Activated CD4-positive, alpha-beta T cell treated with anti-CD3 and anti-CD28 coated beads for 36 hours (primary cell): ENCODE data around the gene COL4A2. TPM values are rescaled to one million over a fixed set of nuclear protein-coding genes. Genes with fewer than 3 reads are reported as not detected.
"Not testable (repeated sequence)": the region's sequence is repeated elsewhere in the genome, so short reads cannot be mapped to it uniquely, and the experiment has no call there.

Experiments used
- ATAC-seq: fragments of 200-7000 bp; cut with Tn5 transposase; one replicate; pipeline ENCODE4 v1.10.0; 2021; ENCODE audit warnings: mild to moderate bottlenecking, moderate library complexity
- CTCF ChIA-PET: fragments of 350-600 bp; sonication (Branson Sonifier 250); formaldehyde crosslinking; loops from one replicate; lab custom pipeline; 2021; ENCODE audit warnings: antibody characterized with exemption; lab: Charles Lee
- POLR2A ChIA-PET: fragments of 350-600 bp; sonication (Branson Sonifier 250); formaldehyde crosslinking; loops from one replicate; lab custom pipeline; 2021; ENCODE audit warnings: antibody characterized with exemption, inconsistent platforms; lab: Charles Lee
- DNase-seq: peaks from one replicate; pipeline ENCODE4 v3.0.0-alpha.2; 2020
- H3K27ac Mint-ChIP-seq: one replicate; pipeline ENCODE4 v1.8.0; 2021; ENCODE audit warnings: mixed read lengths
- H3K27me3 Mint-ChIP-seq: one replicate; pipeline ENCODE4 v1.8.0; 2021; ENCODE audit warnings: mixed read lengths
- H3K36me3 Mint-ChIP-seq: one replicate; pipeline ENCODE4 v1.8.0; 2021; ENCODE audit warnings: low read depth, mixed read lengths
- H3K4me1 Mint-ChIP-seq: one replicate; pipeline ENCODE4 v1.8.0; 2021; ENCODE audit warnings: mixed read lengths
- H3K4me3 Mint-ChIP-seq: one replicate; pipeline ENCODE4 v1.8.0; 2021; ENCODE audit warnings: mild to moderate bottlenecking, moderate library complexity, mixed read lengths
- H3K9me3 Mint-ChIP-seq: one replicate; pipeline ENCODE4 v1.8.0; 2021; ENCODE audit warnings: low read depth, mixed read lengths
- intact Hi-C, 2 experiments: fragments of 100-400 bp; cut with DNase I in 1 of 2; cut with micrococcal nuclease in 1 of 2; formaldehyde crosslinking; loops; one replicate each; pipeline versions ENCODE4 v1.14.2 to v1.15.1; 2022 to 2024; cut with DNase I, micrococcal nuclease
- total RNA-seq, 2 experiments: library from RNA; stranded (reverse); gene quantifications; one replicate each; pipeline ENCODE4 v1.2.3, GENCODE V29; 2021

COL4A2 gene
- total RNA-seq, 2 experiments from 2014 or later: not detected

DNA sequence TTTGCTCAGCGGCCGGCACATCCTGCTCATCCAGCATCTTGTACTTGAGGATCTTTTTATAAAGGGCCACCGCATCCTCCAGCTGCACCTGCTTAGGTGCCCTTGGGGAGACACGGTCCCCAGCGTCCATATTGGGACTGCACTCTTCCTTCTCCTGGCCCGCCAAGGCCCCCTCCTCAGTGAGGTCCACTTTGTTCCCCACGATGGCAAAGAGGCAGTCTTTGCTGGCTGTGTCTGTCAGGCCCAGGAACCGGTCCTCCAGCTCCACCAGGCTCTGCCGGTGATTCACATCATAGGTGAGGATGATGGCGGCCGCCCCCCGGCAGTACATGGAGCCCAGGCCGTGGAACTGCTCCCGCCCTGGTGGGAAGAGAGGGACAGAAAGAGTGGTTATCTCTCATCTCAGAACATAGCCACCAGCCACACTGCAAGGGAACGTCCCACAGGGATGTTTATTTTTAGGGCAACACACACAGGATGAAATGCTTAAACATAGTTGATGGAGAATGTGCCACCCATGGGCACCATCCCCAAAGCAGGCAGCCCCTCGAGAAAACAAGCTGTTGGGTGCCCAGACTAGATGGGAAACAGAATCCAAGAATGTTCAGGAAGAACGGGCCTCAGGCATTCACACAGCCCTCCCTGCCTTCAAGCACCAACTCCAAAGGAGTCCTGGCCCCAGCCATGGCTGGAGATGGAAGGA, 216.9 kb downstream of the COL4A2 start:
- Mint-ChIP-seq H3K36me3 (no peaks in the 10 kb centered on the region), H3K27me3 (no peaks in the 10 kb centered on the region), H3K4me1 (peaks cover 24% of the 10 kb centered on the region), H3K4me3 (no peak overlapping the region), H3K9me3 (no peaks in the 10 kb centered on the region), H3K27ac (no peak overlapping the region)
- ChIA-PET POLR2A (no interaction called here), CTCF (no interaction called here)
- intact Hi-C loops: loop anchor here in 1 of 2 experiments (5.0 kb wide), 1 partner anchor 67 kb away; no protein-coding TSS in a partner anchor
- DNase-seq (no peak), ATAC-seq (no peak)

DNA sequence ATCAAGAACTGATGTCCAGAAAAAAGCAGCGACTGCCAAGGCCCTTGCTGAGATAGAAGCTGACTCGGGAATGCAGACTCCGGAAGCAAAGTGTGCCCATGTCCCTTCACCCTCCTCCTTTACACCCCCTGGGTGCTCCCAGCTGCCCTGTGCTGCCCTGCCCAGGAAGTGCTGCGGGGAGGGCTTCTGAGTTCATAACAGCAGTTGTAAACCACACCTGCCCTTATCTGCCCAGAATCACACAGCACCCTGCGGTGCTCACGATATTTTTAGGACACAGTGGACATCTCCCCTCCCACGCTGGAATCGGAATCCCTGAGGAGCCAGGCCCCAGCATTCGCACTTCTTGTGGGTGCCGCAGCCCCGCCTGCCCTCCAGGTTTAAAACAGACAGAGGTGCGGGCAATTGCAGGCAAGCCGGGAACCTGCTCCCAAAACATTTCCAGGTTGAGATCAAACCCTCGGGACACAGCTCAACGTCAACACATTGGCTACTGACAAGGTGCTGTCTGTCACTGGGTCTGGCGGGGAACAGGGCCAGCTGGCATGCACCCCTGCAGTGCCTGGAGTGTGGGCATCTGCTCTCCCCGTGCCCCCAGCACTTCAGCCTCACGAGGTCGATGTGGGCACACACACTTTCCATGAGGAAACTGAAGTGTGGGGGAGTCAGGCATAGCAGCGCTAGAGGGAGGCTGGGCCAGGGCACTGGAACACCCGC, 217.6 kb downstream of the COL4A2 start:
- H3K27me3 Mint-ChIP-seq: no peaks in the 10 kb centered on the region
- H3K4me1 Mint-ChIP-seq: peaks cover 24% of the 10 kb centered on the region
- ChIA-PET CTCF (no interaction called here), POLR2A (no interaction called here)
- DNase-seq: no peak
- H3K27ac Mint-ChIP-seq: no peak overlapping the region
- intact Hi-C loops: loop anchor here (5.0 kb wide), 1 partner anchor 67 kb away; no protein-coding TSS in a partner anchor
- H3K4me3 Mint-ChIP-seq: no peak overlapping the region
- H3K36me3 Mint-ChIP-seq: no peaks in the 10 kb centered on the region
- H3K9me3 Mint-ChIP-seq: no peaks in the 10 kb centered on the region
- ATAC-seq: peak; percentile 69

DNA sequence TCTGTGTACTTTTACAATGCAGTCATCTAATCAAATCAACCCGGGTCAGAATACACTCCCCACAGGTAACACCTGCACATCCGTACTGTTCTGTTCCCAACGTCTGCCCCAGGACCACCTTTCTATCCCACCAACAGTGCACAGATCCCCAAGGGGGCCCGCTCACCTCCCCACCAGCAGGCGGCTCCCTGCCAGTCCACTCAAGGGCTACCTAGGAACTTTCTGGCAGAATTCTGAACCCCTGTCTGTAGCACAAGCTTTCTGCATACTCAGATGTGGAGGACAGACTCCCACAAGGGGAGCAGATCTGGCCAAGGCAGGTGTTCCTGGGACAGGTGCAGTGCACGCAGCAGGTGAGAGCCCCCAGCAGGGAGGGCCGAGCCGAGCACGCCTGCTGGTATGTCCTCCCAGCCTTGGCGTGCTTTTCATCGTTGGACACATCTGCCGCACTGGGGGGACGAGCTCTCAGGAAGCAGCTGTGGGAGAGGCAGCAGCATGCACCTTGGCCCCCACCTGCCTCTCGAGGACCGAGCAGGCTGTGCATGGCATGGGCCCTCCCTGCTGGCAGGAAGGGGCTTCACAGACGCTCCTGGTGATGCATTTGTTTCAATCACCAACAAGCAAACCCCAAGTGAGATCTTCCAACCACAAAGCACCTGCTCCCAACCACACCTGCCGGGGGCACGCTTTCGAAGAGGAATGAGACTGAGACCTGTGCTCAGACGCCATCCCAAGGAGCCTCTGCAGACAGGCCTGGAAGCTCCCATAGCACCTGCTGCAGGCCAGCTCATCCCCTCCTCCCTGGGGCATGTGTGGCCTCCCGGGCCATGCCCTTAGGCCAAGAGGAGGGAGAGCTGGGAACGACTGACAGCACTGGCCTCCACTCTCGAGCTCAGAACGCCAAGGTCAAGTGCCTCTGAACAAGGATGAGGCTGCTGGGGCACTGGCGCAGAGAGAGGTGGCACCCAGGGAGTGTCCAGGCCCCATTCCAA, 218.5 kb downstream of the COL4A2 start:
- Mint-ChIP-seq H3K36me3 (no peaks in the 10 kb centered on the region), H3K4me3 (no peak overlapping the region), H3K9me3 (no peaks in the 10 kb centered on the region), H3K27ac (no peak overlapping the region), H3K4me1 (peaks cover 24% of the 10 kb centered on the region), H3K27me3 (no peaks in the 10 kb centered on the region)
- intact Hi-C loops: loop anchor here in 1 of 2 experiments (5.0 kb wide), 1 partner anchor 68 kb away; no protein-coding TSS in a partner anchor
- ChIA-PET POLR2A (no interaction called here), CTCF (no interaction called here)
- peak; percentile 47 for ATAC-seq
- peak; percentile 28 for DNase-seq

DNA sequence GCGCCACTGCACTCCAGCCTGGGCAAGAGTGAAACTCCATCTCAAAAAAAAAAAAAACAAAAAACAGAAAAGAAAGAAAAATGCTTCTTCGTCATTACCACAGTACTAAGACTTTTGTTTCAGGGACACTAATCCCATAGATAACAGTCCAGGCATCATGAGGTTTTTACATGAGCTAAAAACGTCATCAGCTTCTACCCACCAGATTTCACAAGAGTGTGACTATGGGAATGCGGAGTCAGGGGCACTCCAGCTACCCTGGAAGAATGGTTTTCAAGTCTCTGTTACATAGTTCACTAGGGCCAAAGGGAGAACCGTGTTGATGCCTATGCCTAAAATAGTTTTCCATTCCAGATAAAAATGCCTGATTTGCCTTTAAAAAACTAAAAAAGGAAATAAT, 221.3 kb downstream of the COL4A2 start:
- H3K9me3 Mint-ChIP-seq: no peaks in the 10 kb centered on the region
- no peak overlapping the region for H3K4me3 Mint-ChIP-seq
- intact Hi-C loops: loop anchor here in 1 of 2 experiments (5.0 kb wide), 1 partner anchor 71 kb away; no protein-coding TSS in a partner anchor
- H3K4me1 Mint-ChIP-seq: peaks cover 24% of the 10 kb centered on the region
- DNase-seq (no peak), ATAC-seq (no peak)
- POLR2A ChIA-PET: no interaction called here
- H3K36me3 Mint-ChIP-seq: no peaks in the 10 kb centered on the region
- H3K27me3 Mint-ChIP-seq: no peaks in the 10 kb centered on the region
- CTCF ChIA-PET: no interaction called here
- H3K27ac Mint-ChIP-seq: no peak overlapping the region

DNA sequence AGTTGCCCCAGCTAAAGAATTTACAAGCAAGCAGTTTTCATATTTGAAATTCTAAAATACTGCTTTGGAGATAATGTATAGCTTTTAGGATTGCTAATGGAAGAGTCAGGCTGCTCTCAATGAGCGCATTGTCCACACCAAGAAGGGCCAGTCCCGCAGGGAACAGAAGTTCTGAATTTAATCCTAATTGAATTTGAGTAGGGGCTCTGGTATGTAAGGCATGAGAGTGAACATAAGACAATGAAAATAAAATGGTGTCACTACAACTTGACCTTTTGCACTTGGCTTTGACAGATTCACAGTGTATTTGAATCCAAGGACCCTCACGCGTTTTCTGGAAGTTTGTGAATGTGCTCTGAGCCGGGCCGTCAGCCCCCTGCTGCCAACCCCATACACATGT, 221.8 kb downstream of the COL4A2 start:
- Mint-ChIP-seq H3K27ac (no peak overlapping the region), H3K27me3 (no peaks in the 10 kb centered on the region), H3K4me1 (peaks cover 24% of the 10 kb centered on the region), H3K36me3 (no peaks in the 10 kb centered on the region), H3K9me3 (no peaks in the 10 kb centered on the region), H3K4me3 (no peak overlapping the region)
- DNase-seq: no peak
- ATAC-seq: no peak
- CTCF ChIA-PET: no interaction called here
- POLR2A ChIA-PET: no interaction called here
- intact Hi-C loops: loop anchor here in 1 of 2 experiments (5.0 kb wide), 1 partner anchor 72 kb away; no protein-coding TSS in a partner anchor

DNA sequence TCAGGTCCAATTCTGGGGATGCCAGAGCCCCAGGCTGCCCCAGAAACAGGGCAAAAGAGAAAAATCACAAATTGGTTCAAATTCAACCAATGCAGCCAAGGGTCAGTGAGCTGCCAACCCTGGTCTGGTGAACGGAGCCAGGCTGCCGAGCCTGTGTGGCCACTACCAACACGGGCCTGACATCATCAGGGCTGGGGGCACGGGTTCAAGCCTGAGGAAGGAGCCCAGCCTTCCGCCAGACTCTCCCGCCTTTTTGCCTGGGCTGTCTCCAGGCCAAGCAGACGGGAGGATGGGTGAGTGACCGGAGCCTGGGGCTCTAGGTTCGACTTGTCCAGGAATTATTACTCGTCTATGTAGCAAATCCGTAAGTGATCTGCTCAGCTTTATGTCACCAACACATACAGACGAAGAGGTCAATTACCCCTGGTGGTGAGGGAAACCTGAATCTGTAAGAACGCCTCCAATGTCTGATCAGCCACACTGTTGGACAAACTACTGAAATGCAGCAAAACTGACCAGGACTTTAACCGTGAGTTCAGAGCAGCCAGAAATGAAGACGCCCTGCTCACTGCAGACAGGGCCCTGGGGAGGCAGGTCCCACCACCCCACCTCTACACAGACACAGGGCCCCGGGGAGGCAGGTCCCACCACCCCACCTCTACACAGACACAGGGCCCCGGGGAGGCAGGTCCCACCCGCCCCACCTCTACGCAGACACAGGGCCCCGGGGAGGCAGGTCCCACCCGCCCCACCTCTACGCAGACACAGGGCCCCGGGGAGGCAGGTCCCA, 222.6 kb downstream of the COL4A2 start:
- Mint-ChIP-seq H3K27me3 (no peaks in the 10 kb centered on the region), H3K36me3 (no peaks in the 10 kb centered on the region), H3K4me1 (peaks cover 17% of the 10 kb centered on the region), H3K9me3 (no peaks in the 10 kb centered on the region), H3K4me3 (no peak overlapping the region), H3K27ac (no peak overlapping the region)
- no peak for ATAC-seq
- ChIA-PET POLR2A (no interaction called here), CTCF (no interaction called here)
- intact Hi-C loops: loop anchor here in 1 of 2 experiments (5.0 kb wide), 1 partner anchor 72 kb away; no protein-coding TSS in a partner anchor
- DNase-seq: no peak

DNA sequence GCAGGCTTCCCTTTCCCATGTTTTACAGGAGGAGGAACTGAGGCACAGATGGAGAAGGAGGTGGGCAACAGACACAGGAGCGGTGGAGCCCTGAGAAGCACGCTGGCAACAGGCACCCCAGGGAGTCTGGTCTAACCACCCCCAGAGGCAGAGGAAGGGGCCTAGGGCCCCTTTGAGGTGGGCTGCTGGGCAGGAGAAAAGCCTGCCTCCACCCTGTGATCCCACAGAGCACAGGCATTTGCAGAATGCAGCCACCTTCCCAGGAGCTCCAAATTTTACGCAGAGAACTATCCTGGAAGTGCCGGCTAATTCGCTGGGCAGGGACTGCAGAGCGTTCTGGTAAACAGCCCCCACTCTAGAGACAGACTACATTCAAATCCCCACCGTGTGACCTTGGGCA, 224.0 kb downstream of the COL4A2 start:
- ATAC-seq: no peak
- peaks cover 6% of the 10 kb centered on the region for H3K4me1 Mint-ChIP-seq
- DNase-seq: no peak
- no peaks in the 10 kb centered on the region for H3K9me3 Mint-ChIP-seq
- H3K27me3 Mint-ChIP-seq: no peaks in the 10 kb centered on the region
- no peaks in the 10 kb centered on the region for H3K36me3 Mint-ChIP-seq
- H3K27ac Mint-ChIP-seq: no peak overlapping the region
- intact Hi-C loops: no loop called here
- CTCF ChIA-PET: no interaction called here
- POLR2A ChIA-PET: no interaction called here
- no peak overlapping the region for H3K4me3 Mint-ChIP-seq

DNA sequence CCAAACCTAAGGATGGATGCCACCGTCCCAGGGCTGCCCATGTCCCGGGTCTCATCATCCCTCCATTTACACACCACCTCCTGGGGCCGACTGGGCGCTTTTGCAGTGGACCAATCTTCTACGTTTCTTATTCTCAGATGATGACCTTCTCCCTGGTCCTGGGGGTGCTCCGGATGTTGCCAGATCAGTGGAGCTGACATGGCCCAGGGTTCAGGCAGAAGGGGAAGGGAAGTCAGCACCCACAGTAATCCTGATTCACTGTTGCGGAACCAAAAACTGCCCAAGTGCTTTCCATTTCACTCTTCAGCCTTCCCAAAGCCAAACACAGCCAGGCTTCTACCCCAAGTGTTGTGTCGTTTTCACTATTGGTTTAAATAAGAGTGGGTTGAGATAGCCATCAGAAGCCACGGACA, 224.6 kb downstream of the COL4A2 start:
- H3K27ac Mint-ChIP-seq: no peak overlapping the region

DNA sequence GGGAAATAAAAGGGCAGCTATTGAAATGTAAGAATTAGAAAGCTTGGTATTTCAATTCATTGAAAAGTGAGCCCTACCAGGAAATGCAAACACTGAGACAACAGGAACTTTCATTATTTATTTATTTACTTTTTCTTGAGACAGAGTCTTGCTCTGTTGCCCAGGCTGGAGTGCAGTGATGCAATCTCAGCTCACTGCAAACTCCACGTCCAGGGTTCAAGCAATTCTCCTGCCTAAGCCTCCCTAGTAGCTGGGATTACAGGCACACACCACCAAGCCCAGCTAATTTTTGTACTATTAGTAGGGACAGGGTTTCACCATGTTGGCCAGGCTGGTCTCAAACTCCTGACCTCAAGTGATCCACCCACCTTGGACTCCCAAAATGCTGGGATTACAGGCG, 225.2 kb downstream of the COL4A2 start:
- H3K4me3 Mint-ChIP-seq, intact Hi-C loops, H3K4me1 Mint-ChIP-seq, DNase-seq, POLR2A ChIA-PET, H3K27me3 Mint-ChIP-seq, H3K36me3 Mint-ChIP-seq, H3K9me3 Mint-ChIP-seq, H3K27ac Mint-ChIP-seq, ATAC-seq: not testable (repeated sequence)
- CTCF ChIA-PET: interaction anchor here (0.7 kb wide), 1 partner anchor 19 kb away, joined by 3 read pairs; no protein-coding TSS in a partner anchor

More for the DNA sequence above, 224.6 kb downstream of the COL4A2 start:
- DNase-seq (no peak), ATAC-seq (no peak)
- CTCF ChIA-PET: interaction anchor here (0.7 kb wide), 1 partner anchor 20 kb away, joined by 3 read pairs; no protein-coding TSS in a partner anchor
- H3K27me3 Mint-ChIP-seq: no peaks in the 10 kb centered on the region
- POLR2A ChIA-PET: no interaction called here
- H3K9me3 Mint-ChIP-seq: no peaks in the 10 kb centered on the region
- peaks cover 7% of the 10 kb centered on the region for H3K4me1 Mint-ChIP-seq
- H3K4me3 Mint-ChIP-seq: no peak overlapping the region
- intact Hi-C loops: no loop called here
- H3K36me3 Mint-ChIP-seq: no peaks in the 10 kb centered on the region

DNA sequence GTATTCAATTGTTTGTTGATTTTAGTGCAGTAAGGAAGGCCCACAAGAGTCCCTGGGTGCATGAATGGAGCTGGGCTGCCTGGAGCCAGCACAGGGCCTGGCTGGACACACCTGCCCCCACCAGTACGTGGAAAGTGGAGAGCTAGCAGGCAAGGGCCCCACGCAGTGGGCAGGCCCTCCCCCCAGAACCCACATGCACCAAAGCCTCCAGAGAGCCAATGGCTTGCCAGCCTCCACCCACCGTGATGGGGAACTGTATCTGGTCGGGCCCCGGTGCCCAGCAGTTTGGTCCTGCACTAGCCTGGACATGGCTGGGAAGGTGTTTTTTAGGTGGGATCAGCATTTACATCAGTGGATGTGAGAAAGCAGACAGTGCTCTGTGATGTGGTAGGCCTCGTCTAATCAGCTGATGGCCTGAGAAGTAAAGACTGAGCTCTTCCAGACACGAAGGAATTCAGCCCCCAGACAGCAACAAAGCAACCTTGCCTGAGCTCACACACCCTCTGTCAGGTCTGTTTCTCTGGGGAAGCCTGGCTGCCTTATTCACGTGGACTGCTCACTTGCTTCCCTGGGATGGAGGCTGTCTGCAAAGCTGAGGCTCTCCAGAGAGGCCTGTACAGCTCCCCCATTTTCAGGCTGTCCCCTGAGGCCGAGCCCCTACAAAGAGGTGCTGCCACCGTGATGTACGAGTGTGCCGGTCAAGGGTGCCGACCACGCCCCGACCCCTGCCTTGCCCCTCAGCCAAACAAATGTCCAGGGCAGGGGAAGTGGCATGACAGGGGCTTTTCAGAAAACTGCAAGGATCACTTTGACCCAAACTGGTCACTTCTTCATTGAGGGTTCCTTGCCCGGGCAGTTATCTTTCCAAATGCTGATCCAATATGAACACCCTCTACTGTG, 226.9 kb downstream of the COL4A2 start:
- Mint-ChIP-seq H3K27me3 (no peaks in the 10 kb centered on the region), H3K9me3 (no peaks in the 10 kb centered on the region), H3K36me3 (no peaks in the 10 kb centered on the region), H3K4me3 (no peak overlapping the region), H3K27ac (no peak overlapping the region), H3K4me1 (peaks cover 13% of the 10 kb centered on the region)
- DNase-seq (no peak), ATAC-seq (no peak)
- ChIA-PET CTCF (interaction anchor here (0.5 to 0.6 kb wide), 2 partner anchors 82 to 264 kb away, joined by 3 read pairs; partner anchors contain the start of gene NAXD), POLR2A (no interaction called here)
- intact Hi-C loops: no loop called here
